A549 (cell line): ENCODE data around the gene FIZ1. TPM values are rescaled to one million over a fixed set of nuclear protein-coding genes. Genes with fewer than 3 reads are reported as not detected.

ENCODE experiments used
- ATAC-seq, 2 experiments: fragments of 200-7000 bp in 1 of 2; fragments of >200 bp in 1 of 2; cut with Nextera tagmentation in 1 of 2; cut with Tn5 transposase in 1 of 2; 3 replicates each; pipeline versions ENCODE4 v1.8.0 to v1.9.1; 2018 to 2020; ENCODE audit warnings: mild to moderate bottlenecking in 1 of 2, moderate library complexity in 1 of 2
- CTCF ChIA-PET: fragments of 300-600 bp; sonication (Branson Sonifier 250); formaldehyde crosslinking; extraction: SDS; loops from one replicate; lab custom pipeline; 2021; ENCODE audit warnings: antibody characterized with exemption, inconsistent platforms; lab: Yijun Ruan, JAX
- POLR2A ChIA-PET: fragments of 350-600 bp; formaldehyde crosslinking; extraction: SDS; loops from one replicate; lab custom pipeline; 2021; ENCODE audit warnings: antibody characterized with exemption, inconsistent platforms; lab: Yijun Ruan, JAX
- DNase-seq, 2 experiments: peaks; one replicate each; pipeline versions ENCODE4 v3.0.0 to v3.0.0-alpha.2; 2011 to 2016; ENCODE audit warnings: low read depth in 1 of 2, low spot score in 1 of 2
- FAIRE-seq: peaks from 2 replicates; lab custom pipeline; 2011; peaks lifted over from hg19 to GRCh38; lab: Jason Lieb, UNC
- H3K27ac ChIP-seq, 2 experiments: fragments of >200 bp; sonication (Bioruptor Twin); formaldehyde crosslinking; 3 replicates each; pipeline ENCODE4 v1.5.1; 2016 to 2017
- H3K4me1 ChIP-seq: fragments of >200 bp; sonication (Bioruptor Twin); formaldehyde crosslinking; 3 replicates; pipeline ENCODE4 v1.6.1; 2016
- H3K4me2 ChIP-seq: fragments of >200 bp; sonication (Bioruptor Twin); formaldehyde crosslinking; 3 replicates; pipeline ENCODE4 v1.6.1; 2016
- H3K4me3 ChIP-seq: fragments of >200 bp; sonication (Bioruptor Twin); formaldehyde crosslinking; 3 replicates; pipeline ENCODE4 v1.5.1; 2016
- H3K9me3 ChIP-seq: fragments of >200 bp; sonication (Bioruptor Twin); formaldehyde crosslinking; 3 replicates; pipeline ENCODE4 v1.6.1; 2016
- ATOH8 ChIP-seq: fragments of 250-450 bp; sonication (Bioruptor Pico); IDR thresholded peaks from 2 replicates; pipeline ENCODE4 v1.5.0; 2020; ENCODE audit warnings: low read depth, mild to moderate bottlenecking, moderate library complexity
- BCL3 ChIP-seq: fragments of >200 bp; sonication (Bioruptor Twin); formaldehyde crosslinking; IDR thresholded peaks from 3 replicates; pipeline ENCODE4 v1.6.1; 2016
- CBX8 ChIP-seq: fragments of 200-600 bp; sonication (generic); IDR thresholded peaks from 2 replicates; pipeline ENCODE4 v1.6.1; 2016
- CEBPB ChIP-seq, 2 experiments: fragments of >200 bp in 1 of 2; sonication (Bioruptor Twin) in 1 of 2; formaldehyde crosslinking in 1 of 2; IDR thresholded peaks; 2 replicates each; pipeline ENCODE4 v1.6.1; 2012 to 2016
- CTCF ChIP-seq: fragments of >200 bp; sonication (Bioruptor Twin); formaldehyde crosslinking; IDR thresholded peaks from 3 replicates; pipeline ENCODE4 v1.5.1; 2016
- EHF ChIP-seq: fragments of 250-450 bp; sonication (Bioruptor Pico); IDR thresholded peaks from 2 replicates; pipeline ENCODE4 v1.5.0; 2020; ENCODE audit warnings: mild to moderate bottlenecking
- EHMT2 ChIP-seq: fragments of 200-600 bp; sonication (generic); IDR thresholded peaks from 2 replicates; pipeline ENCODE4 v1.6.1; 2016; ENCODE audit warnings: antibody characterized with exemption, low read depth, mild to moderate bottlenecking, moderate library complexity
- EP300 ChIP-seq, 2 experiments: fragments of >200 bp; sonication (Bioruptor Twin); formaldehyde crosslinking; IDR thresholded peaks; 2 replicates in 1 of 2; 3 replicates in 1 of 2; pipeline ENCODE4 v1.6.1; 2016 to 2017
- ESRRA ChIP-seq: fragments of 150-350 bp; IDR thresholded peaks from 2 replicates; pipeline ENCODE4 v1.6.1; 2014; ENCODE audit warnings: mild to moderate bottlenecking, low read length, borderline replicate concordance
- FOSB ChIP-seq: fragments of 250-450 bp; sonication (Bioruptor Pico); IDR thresholded peaks from 2 replicates; pipeline ENCODE4 v1.5.0; 2020; ENCODE audit warnings: mild to moderate bottlenecking, moderate library complexity
- FOSL2 ChIP-seq, 2 experiments: fragments of 450-650 bp in 1 of 2; fragments of >200 bp in 1 of 2; sonication (Bioruptor Twin) in 1 of 2; formaldehyde crosslinking; IDR thresholded peaks; 2 replicates each; pipeline versions ENCODE4 v1.5.0 to v1.6.1; 2016 to 2020; ENCODE audit warnings: mild to moderate bottlenecking in 1 of 2, moderate library complexity in 1 of 2
- FOXS1 ChIP-seq: fragments of 250-450 bp; sonication (Bioruptor Pico); IDR thresholded peaks from 2 replicates; pipeline ENCODE4 v1.5.0; 2020; ENCODE audit warnings: mild to moderate bottlenecking, moderate library complexity
- HDAC2 ChIP-seq: fragments of 200-600 bp; sonication (generic); IDR thresholded peaks from 2 replicates; pipeline ENCODE4 v1.6.1; 2016
- HES2 ChIP-seq: fragments of >200 bp; sonication (Bioruptor Twin); formaldehyde crosslinking; IDR thresholded peaks from 2 replicates; pipeline ENCODE4 v1.6.1; 2016
- HEYL ChIP-seq: fragments of 250-450 bp; sonication (Bioruptor Pico); IDR thresholded peaks from 2 replicates; pipeline ENCODE4 v1.8.0; 2021; ENCODE audit warnings: mild to moderate bottlenecking, moderate library complexity
- HOXA7 ChIP-seq: fragments of 250-450 bp; sonication (Bioruptor Pico); IDR thresholded peaks from 2 replicates; pipeline ENCODE4 v1.5.0; 2020; ENCODE audit warnings: mild to moderate bottlenecking, moderate library complexity
- KDM1A ChIP-seq: fragments of 200-600 bp; sonication (generic); IDR thresholded peaks from 2 replicates; pipeline ENCODE4 v1.6.1; 2016; ENCODE audit warnings: low read depth, mild to moderate bottlenecking
- KDM5A ChIP-seq: fragments of 200-600 bp; sonication (generic); IDR thresholded peaks from 2 replicates; pipeline ENCODE4 v1.6.1; 2016; ENCODE audit warnings: antibody characterized with exemption, mild to moderate bottlenecking
- MAZ ChIP-seq: fragments of 150-350 bp; IDR thresholded peaks from 2 replicates; pipeline ENCODE4 v1.6.1; 2014; ENCODE audit warnings: antibody characterized with exemption, low read depth, low read length, borderline replicate concordance
- NFE2L2 ChIP-seq: fragments of 150-350 bp; conservative IDR thresholded peaks from 2 replicates; pipeline ENCODE4 v1.6.1; 2014; ENCODE audit warnings: low read length
- NPAS2 ChIP-seq: fragments of 250-450 bp; sonication (Bioruptor Pico); IDR thresholded peaks from 2 replicates; pipeline ENCODE4 v1.8.0; 2022; ENCODE audit warnings: mild to moderate bottlenecking, moderate library complexity, borderline replicate concordance
- POLR2A ChIP-seq: IDR thresholded peaks from 2 replicates; pipeline ENCODE4 v1.6.1; 2012; ENCODE audit warnings: mild to moderate bottlenecking, low read length
- POLR2AphosphoS2 ChIP-seq: conservative IDR thresholded peaks from 2 replicates; pipeline ENCODE4 v1.6.1; 2012; ENCODE audit warnings: low read length, improper control_type of control experiment, inconsistent platforms
- REST ChIP-seq: fragments of 200-600 bp; sonication (generic); IDR thresholded peaks from 2 replicates; pipeline ENCODE4 v1.6.1; 2016; ENCODE audit warnings: antibody characterized with exemption, mild to moderate bottlenecking, moderate library complexity
- RNF2 ChIP-seq: fragments of 200-600 bp; sonication (generic); IDR thresholded peaks from 2 replicates; pipeline ENCODE4 v1.6.1; 2016; ENCODE audit warnings: low read depth, mild to moderate bottlenecking, antibody characterized with exemption, moderate library complexity, borderline replicate concordance
- ZC3H11A ChIP-seq: fragments of 450-650 bp; IDR thresholded peaks from 2 replicates; pipeline ENCODE4 v1.6.1; 2014; ENCODE audit warnings: antibody characterized with exemption, mild to moderate bottlenecking
- ZFP36 ChIP-seq: fragments of 450-650 bp; IDR thresholded peaks from 2 replicates; pipeline ENCODE4 v1.6.1; 2014; ENCODE audit warnings: borderline replicate concordance; ENCODE audit not compliant: partially characterized antibody
- ZNF302 ChIP-seq: fragments of 250-450 bp; sonication (Bioruptor Pico); IDR thresholded peaks from 2 replicates; pipeline ENCODE4 v1.9.0; 2021; ENCODE audit warnings: inconsistent platforms, mild to moderate bottlenecking, moderate library complexity
- WGBS: methylation state at CpG from one replicate; pipeline ENCODE4 v1.1.6; 2017; ENCODE audit errors: missing lambda C conversion rate; 5-methylcytosine and 5-hydroxymethylcytosine counted together
- polyA plus RNA-seq, 4 experiments: library from polyadenylated mRNA; depleted of rRNA in 3 of 4; stranded (reverse); fragments of >200 nt; fragmentation: RNase III in 1 of 4; extraction: RNeasy Plus Mini Kit Qiagen cat#74134 plus additional on column Dnase treatment in 1 of 4; gene quantifications; 2 replicates in 3 of 4; 3 replicates in 1 of 4; pipeline ENCODE4 v1.2.3, GENCODE V29; 2011 to 2017

Gene FIZ1
- polyA plus RNA-seq, 2 of the 4 experiments (the other 2 are of a cell fraction), result 10.3 to 16.9 TPM

GRCh38 chr19:55567708-55568328 lies 31.5 kb downstream of the FIZ1 start:
- no peak for TF ChIP-seq FOXS1 (CRISPR knock-in tag)
- no peak for TF ChIP-seq BCL3
- TF ChIP-seq FOSL2 (IDR thresholded peaks at IDR 0.05), result no peak
- TF ChIP-seq FOSL2 (CRISPR knock-in tag; IDR thresholded peaks at IDR 0.05), result no peak
- no peak for TF ChIP-seq REST
- TF ChIP-seq CEBPB (IDR thresholded peaks at IDR 0.05), result no peak
- no peak for TF ChIP-seq NPAS2 (CRISPR knock-in tag)
- no peak for TF ChIP-seq CTCF
- no peak for TF ChIP-seq NFE2L2
- no peak for TF ChIP-seq POLR2AphosphoS2
- TF ChIP-seq FOSB, result no peak
- TF ChIP-seq HES2, result no peak
- TF ChIP-seq EHF (CRISPR knock-in tag), result no peak
- no peak for TF ChIP-seq KDM5A
- TF ChIP-seq EP300 (IDR thresholded peaks at IDR 0.05), result no peak
- TF ChIP-seq ESRRA, result no peak
- TF ChIP-seq ATOH8 (CRISPR knock-in tag), result no peak
- TF ChIP-seq HOXA7, result no peak
- TF ChIP-seq MAZ, result no peak
- TF ChIP-seq, all 56 proteins: peak for 0
- Histone ChIP-seq H3K9me3 (no peaks in the 10 kb centered on the region), H3K4me1 (peaks cover 6% of the 10 kb centered on the region; the same call in 1 of the 3 replicates), H3K27ac (no peak overlapping the region), H3K4me3 (no peak overlapping the region), H3K4me2 (no peak overlapping the region)
- ATAC-seq (no peak), DNase-seq (no peak), FAIRE-seq (no peak)
- CTCF ChIA-PET, result interaction anchor here (1.4 to 2.0 kb wide), 2 partner anchors 14 to 32 kb away, joined by 3 to 7 read pairs; no protein-coding TSS in a partner anchor
- POLR2A ChIA-PET, result no interaction called here

GRCh38 chr19:55566823-55567222 lies 32.5 kb downstream of the FIZ1 start:
- DNase-seq (no peak), ATAC-seq (no peak), FAIRE-seq (no peak)
- Histone ChIP-seq H3K4me2 (no peak overlapping the region), H3K4me1 (peaks cover 6% of the 10 kb centered on the region; the same call in 1 of the 3 replicates), H3K4me3 (no peak overlapping the region), H3K9me3 (no peaks in the 10 kb centered on the region), H3K27ac (no peak overlapping the region)
- CTCF ChIA-PET, result interaction anchor here (1.0 to 2.0 kb wide), 3 partner anchors 13 to 63 kb away, joined by 3 to 7 read pairs (median 6); no protein-coding TSS in a partner anchor
- WGBS, result 59% methylated on average over 9 of the region's 9 CpGs
- POLR2A ChIA-PET, result no interaction called here
- TF ChIP-seq FOXS1 (CRISPR knock-in tag), result no peak
- TF ChIP-seq CTCF, result no peak
- no peak for TF ChIP-seq HDAC2
- TF ChIP-seq RNF2, result no peak
- TF ChIP-seq CBX8, result no peak
- TF ChIP-seq NPAS2 (CRISPR knock-in tag), result no peak
- TF ChIP-seq ZFP36, result no peak
- no peak for TF ChIP-seq ESRRA
- TF ChIP-seq POLR2A, result no peak
- no peak for TF ChIP-seq ZNF302 (CRISPR knock-in tag)
- no peak for TF ChIP-seq HEYL (CRISPR knock-in tag)
- no peak for TF ChIP-seq FOSL2 (IDR thresholded peaks at IDR 0.05)
- TF ChIP-seq FOSL2 (CRISPR knock-in tag; IDR thresholded peaks at IDR 0.05), result no peak
- no peak for TF ChIP-seq EHMT2
- TF ChIP-seq ZC3H11A, result no peak
- no peak for TF ChIP-seq KDM1A
